Thoracic aorta endothelial cell (primary cell): ENCODE measurements around the gene SPRR3. TPM values are rescaled to one million over a fixed set of nuclear protein-coding genes. Genes with fewer than 3 reads are reported as not detected.

ENCODE experiments used
- small RNA-seq: library from RNA; depleted of rRNA; stranded (forward); fragments of <200 nt; gene quantifications from one replicate; pipeline ENCODE3, GENCODE V24; 2012
- total RNA-seq: library from RNA; depleted of rRNA; stranded (reverse); fragments of >200 nt; gene quantifications from 2 replicates; pipeline ENCODE4 v1.2.3, GENCODE V29; 2012

The SPRR3 gene
- not detected in 2 replicates for total RNA-seq

GRCh38 chr1:153001382-153001781 is at the start of gene SPRR3:
SPRR3 (plus strand) TSS chr1:153001749; CDS start chr1:153003021, 1,272 bp downstream.

GRCh38 chr1:152970495-152970894 is 31.1 kb upstream of the SPRR3 start, which contains the start of gene SPRR4:
SPRR4 (plus strand) TSS chr1:152970648; CDS start chr1:152971891, 1,243 bp downstream.

GRCh38 chr1:152983743-152984142 is 17.8 kb upstream of the SPRR3 start, which contains the start of gene SPRR1A:
SPRR1A (plus strand) TSS chr1:152984081; CDS start chr1:152985231, 1,150 bp downstream.

GRCh38 chr1:153030895-153031294 is 29.3 kb downstream of the SPRR3 start, which contains the start of gene SPRR1B:
SPRR1B (plus strand) TSS chr1:153031203; CDS start chr1:153032346, 1,143 bp downstream.

DNA sequence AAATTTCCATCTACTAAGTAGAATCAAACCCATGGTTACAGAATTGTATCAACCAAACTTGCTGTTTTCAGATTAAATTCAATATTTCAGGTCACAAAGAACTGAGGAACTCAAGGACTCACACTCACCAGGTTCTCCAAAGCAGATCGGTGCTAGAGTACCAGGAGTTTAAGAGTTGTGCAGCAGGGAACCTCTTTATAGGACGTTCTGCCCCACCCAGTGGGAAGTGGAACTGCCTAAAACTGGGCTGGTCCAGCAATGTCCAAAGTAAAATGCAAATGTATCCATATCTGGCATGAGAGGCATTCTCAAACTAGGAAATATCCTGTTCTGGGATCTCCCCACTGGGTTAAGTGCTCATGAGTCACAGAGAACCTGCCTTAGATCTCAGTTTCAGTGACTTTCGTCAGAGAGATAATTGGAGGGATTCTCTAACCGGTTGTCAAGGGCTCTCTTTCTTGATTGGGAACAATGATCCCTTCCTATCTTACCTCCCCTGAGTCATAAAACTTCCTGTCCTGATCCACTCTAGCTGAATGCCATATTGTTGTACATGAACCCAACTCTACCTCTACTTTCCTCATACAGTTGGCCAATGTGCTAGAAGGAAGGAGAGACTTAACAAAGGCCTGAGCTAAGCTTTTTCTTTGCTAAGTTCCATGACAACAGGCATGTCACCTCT is 39.5 kb downstream of the SPRR3 start, which contains the start of gene SPRR2D:
SPRR2D (minus strand) TSS at position 171 of the 682 bp plus-strand sequence. CDS start 774 bp downstream, outside the sequence.

Small RNA genes lying within 50 kb of the gene (small RNA-seq; reads per million reads assigned to genes)
- gene AL356867.1 (not detected), gene RF00322 (not detected), gene SPRR1A (not detected)

Other genes starting within 250 kb of the SPRR3 start
- not detected in 2 replicates for gene KPRP, start 243.7 kb upstream of the SPRR3 start, total RNA-seq
- gene LCE1F, start 226.6 kb upstream of the SPRR3 start, total RNA-seq: not detected in 2 replicates
- gene LCE1E, start 215.5 kb upstream of the SPRR3 start, total RNA-seq: not detected in 2 replicates
- gene LCE1D, start 205.0 kb upstream of the SPRR3 start, total RNA-seq: not detected in 2 replicates
- gene LCE1C, start 195.1 kb upstream of the SPRR3 start, total RNA-seq: not detected in 2 replicates
- 0.22 TPM in 1 of 2 replicates, not detected in the other for gene LCE1B, start 189.8 kb upstream of the SPRR3 start, total RNA-seq
- not detected in 2 replicates for gene LCE1A, start 174.3 kb upstream of the SPRR3 start, total RNA-seq
- gene LCE6A, start 158.9 kb upstream of the SPRR3 start, total RNA-seq: not detected in 2 replicates
- not detected in 2 replicates for gene LCE7A, start 141.8 kb upstream of the SPRR3 start, total RNA-seq
- not detected in 2 replicates for gene SMCP, start 123.4 kb upstream of the SPRR3 start, total RNA-seq
- not detected in 2 replicates for gene IVL, start 93.2 kb upstream of the SPRR3 start, total RNA-seq
- not detected in 2 replicates for gene SPRR5, start 54.5 kb upstream of the SPRR3 start, total RNA-seq
- gene SPRR4, start 31.1 kb upstream of the SPRR3 start, total RNA-seq: not detected in 2 replicates
- gene SPRR1A, start 17.7 kb upstream of the SPRR3 start, total RNA-seq: not detected in 2 replicates
- gene SPRR1B, start 29.5 kb downstream of the SPRR3 start, total RNA-seq: not detected in 2 replicates
- gene SPRR2D, start 39.4 kb downstream of the SPRR3 start, total RNA-seq: not detected in 2 replicates
- not detected in 2 replicates for gene SPRR2A, start 55.8 kb downstream of the SPRR3 start, total RNA-seq
- gene SPRR2B, start 69.9 kb downstream of the SPRR3 start, total RNA-seq: not detected in 2 replicates
- gene SPRR2E, start 92.8 kb downstream of the SPRR3 start, total RNA-seq: not detected in 2 replicates
- not detected in 2 replicates for gene SPRR2F, start 111.8 kb downstream of the SPRR3 start, total RNA-seq
- not detected in 2 replicates for gene SPRR2G, start 149.1 kb downstream of the SPRR3 start, total RNA-seq
- gene LELP1, start 201.7 kb downstream of the SPRR3 start, total RNA-seq: not detected in 2 replicates
- gene PRR9, start 215.8 kb downstream of the SPRR3 start, total RNA-seq: not detected in 2 replicates